HG02588 (cell line): Measurements from ENCODE around the gene OR13A1.
"Not testable (repeated sequence)": the region's sequence is repeated elsewhere in the genome, so short reads cannot be mapped to it uniquely, and the experiment has no call there.

Experiments
- ATAC-seq: cut with Tn5 transposase; IDR thresholded peaks from one replicate; pipeline ENCODE4 v1.9.1; 2021; ENCODE audit warnings: mild to moderate bottlenecking, moderate library complexity; ENCODE audit not compliant: unreplicated experiment

Gene OR13A1

GRCh38 chr10:45282061-45282460 is 33.3 kb downstream of the OR13A1 start:
- ATAC-seq: no peak

GRCh38 chr10:45280113-45280760 is 35.2 kb downstream of the OR13A1 start:
- ATAC-seq: no peak

GRCh38 chr10:45279682-45280081 is 35.7 kb downstream of the OR13A1 start:
- ATAC-seq: no peak

GRCh38 chr10:45278860-45279498 is 36.4 kb downstream of the OR13A1 start:
- no peak for ATAC-seq

GRCh38 chr10:45276146-45276545 is 39.3 kb downstream of the OR13A1 start:
- ATAC-seq: not testable (repeated sequence)

- ATAC-seq: no peak
Observed at GRCh38 chr10:45274364-45274763, 41.0 kb downstream of the OR13A1 start.

GRCh38 chr10:45267777-45268176 is 47.6 kb downstream of the OR13A1 start:
- ATAC-seq: not testable (repeated sequence)

- ATAC-seq: no peak
Observed at GRCh38 chr10:45265996-45266395, 49.4 kb downstream of the OR13A1 start.

GRCh38 chr10:45261946-45262345 is 53.5 kb downstream of the OR13A1 start:
- ATAC-seq: no peak

- ATAC-seq: no peak
Observed at GRCh38 chr10:45261243-45261775, 54.1 kb downstream of the OR13A1 start.

GRCh38 chr10:45260635-45261034 is 54.8 kb downstream of the OR13A1 start:
- not testable (repeated sequence) for ATAC-seq

GRCh38 chr10:45259786-45260495 is 55.5 kb downstream of the OR13A1 start:
- ATAC-seq: not testable (repeated sequence)

- no peak for ATAC-seq
Observed at GRCh38 chr10:45257600-45257999, 57.8 kb downstream of the OR13A1 start.

GRCh38 chr10:45256246-45256645 is 59.2 kb downstream of the OR13A1 start:
- ATAC-seq: no peak

GRCh38 chr10:45255706-45256105 is 59.7 kb downstream of the OR13A1 start:
- ATAC-seq: no peak

- no peak for ATAC-seq
Observed at GRCh38 chr10:45254892-45255291, 60.5 kb downstream of the OR13A1 start.

- ATAC-seq: peak; percentile 75
Observed at GRCh38 chr10:45253183-45253914, 62.1 kb downstream of the OR13A1 start.
